K562 (cell line): ENCODE data around the gene STX12. TPM values are rescaled to one million over a fixed set of nuclear protein-coding genes. Genes with fewer than 3 reads are reported as not detected.
A peak's percentile ranks its signal among the peaks of the same experiment; 100 is the strongest.

ENCODE experiments used
- ATAC-seq: fragments of 200-7000 bp; cut with Tn5 transposase; 3 replicates; pipeline ENCODE4 v1.9.1; 2020; ENCODE audit warnings: moderate library complexity
- BruUV-seq: library from RNA; stranded (reverse); fragments of 400-500 nt; replicated peaks from 2 replicates; lab custom pipeline; 2021; lab: Mats Ljungman, UMichigan
- CTCF ChIA-PET: fragments of 300-600 bp; formaldehyde crosslinking; extraction: SDS; loops from one replicate; lab custom pipeline; 2021; ENCODE audit warnings: low intra/inter-chr PET ratio; lab: Yijun Ruan, JAX
- POLR2A ChIA-PET: fragments of 300-600, 350-650 bp; sonication (Branson Sonifier 250); formaldehyde crosslinking; extraction: SDS; loops from one replicate; lab custom pipeline; 2021; ENCODE audit warnings: antibody characterized with exemption, inconsistent platforms; lab: Yijun Ruan, JAX
- DNase-seq, 4 experiments: peaks; one replicate each; pipeline versions ENCODE4 v3.0.0 to v3.0.0-alpha.2; 2011 to 2018; ENCODE audit warnings: low spot score in 3 of 4, mixed read lengths in 3 of 4; ENCODE audit errors: extremely low read depth in 1 of 4
- FAIRE-seq: peaks from 2 replicates; lab custom pipeline; 2011; peaks lifted over from hg19 to GRCh38; lab: Jason Lieb, UNC
- H2AFZ ChIP-seq: 2 replicates; pipeline ENCODE4 v1.6.0; 2011; ENCODE audit warnings: low read depth, low read length, control low read depth, inconsistent platforms
- H3K27ac ChIP-seq: fragments of 200-600 bp; 3 replicates; pipeline ENCODE4 v1.8.0; 2011; ENCODE audit warnings: low read depth, mild to moderate bottlenecking, control low read depth, inconsistent platforms, low read length, moderate library complexity, mixed read lengths; ENCODE audit errors: extremely low read depth
- H3K27me3 ChIP-seq, 2 experiments: fragments of 300-600 bp in 1 of 2; 2 replicates in 1 of 2; 3 replicates in 1 of 2; pipeline versions ENCODE4 v1.6.0 to v1.8.0; 2011; ENCODE audit warnings: inconsistent platforms in 2 of 2, low read length in 2 of 2, mild to moderate bottlenecking in 1 of 2, mixed read lengths in 1 of 2, moderate library complexity in 1 of 2; ENCODE audit not compliant: control insufficient read depth in 2 of 2, insufficient read depth in 2 of 2
- H3K36me3 ChIP-seq: fragments of 300-600 bp; 3 replicates; pipeline ENCODE4 v1.8.0; 2011; ENCODE audit warnings: mild to moderate bottlenecking, low read length, inconsistent platforms; ENCODE audit not compliant: control insufficient read depth, insufficient read depth
- H3K4me1 ChIP-seq, 2 experiments: fragments of 200-600 bp in 1 of 2; replicated peaks in 1 of 2; 2 replicates in 1 of 2; 3 replicates in 1 of 2; pipeline versions ENCODE4 v1.5.1 to v1.8.0; 2011; ENCODE audit warnings: inconsistent platforms in 2 of 2, low read length in 2 of 2, mild to moderate bottlenecking in 1 of 2, mixed read lengths in 1 of 2, moderate library complexity in 1 of 2; ENCODE audit not compliant: control insufficient read depth in 2 of 2, insufficient read depth in 2 of 2
- H3K4me2 ChIP-seq: 2 replicates; pipeline ENCODE4 v1.6.1; 2011; ENCODE audit warnings: low read length, control low read depth, inconsistent platforms, mixed read lengths; ENCODE audit not compliant: insufficient read depth
- H3K4me3 ChIP-seq: fragments of 200-600 bp; sonication (generic), shearing (Covaris generic); 2 replicates; pipeline ENCODE4 v1.5.1; 2016; ENCODE audit warnings: control low read depth, inconsistent platforms
- H3K79me2 ChIP-seq: fragments of 200-600 bp; 3 replicates; pipeline ENCODE4 v1.8.0; 2011; ENCODE audit warnings: low read length, inconsistent platforms; ENCODE audit not compliant: control insufficient read depth, insufficient read depth
- H3K9ac ChIP-seq, 2 experiments: 2 replicates each; pipeline versions ENCODE4 v1.6.0 to v1.6.1; 2011; ENCODE audit warnings: low read depth in 2 of 2, low read length in 2 of 2, control low read depth in 1 of 2, inconsistent platforms in 1 of 2, mild to moderate bottlenecking in 1 of 2, mixed read lengths in 1 of 2; ENCODE audit not compliant: insufficient read depth in 1 of 2
- H3K9me1 ChIP-seq: one replicate; pipeline ENCODE4 v1.6.0; 2011; ENCODE audit warnings: inconsistent platforms, mild to moderate bottlenecking, low read length, moderate library complexity; ENCODE audit not compliant: control insufficient read depth, insufficient read depth
- H3K9me3 ChIP-seq: replicated peaks from 2 replicates; pipeline ENCODE4 v1.5.1; 2011; ENCODE audit warnings: low read depth, low read length, inconsistent platforms; ENCODE audit not compliant: control insufficient read depth, insufficient read depth
- H4K20me1 ChIP-seq: replicated peaks from 2 replicates; pipeline ENCODE4 v1.6.1; 2011; ENCODE audit warnings: low read length, inconsistent platforms, mixed read lengths; ENCODE audit not compliant: control insufficient read depth, insufficient read depth
- CCNT2 ChIP-seq: IDR thresholded peaks from 2 replicates; pipeline ENCODE4 v1.6.1; 2011; ENCODE audit warnings: borderline replicate concordance, low read depth, mild to moderate bottlenecking, moderate library complexity, mixed read lengths, low read length; ENCODE audit not compliant: insufficient read length; ENCODE audit errors: extremely low read depth
- EGR1 ChIP-seq: fragments of 450-650 bp; conservative IDR thresholded peaks from 2 replicates; pipeline ENCODE4 v1.6.1; 2017; ENCODE audit warnings: mild to moderate bottlenecking
- MAFG ChIP-seq: fragments of 450-650 bp; conservative IDR thresholded peaks from 2 replicates; pipeline ENCODE4 v1.6.1; 2016; ENCODE audit warnings: missing genetic modification characterization, missing compliant biosample characterization
- NRF1 ChIP-seq, 2 experiments: fragments of 450-650 bp; IDR thresholded peaks in 1 of 2; conservative IDR thresholded peaks in 1 of 2; 2 replicates each; pipeline ENCODE4 v1.6.1; 2014; ENCODE audit warnings: mild to moderate bottlenecking in 2 of 2
- SP1 ChIP-seq: sonication (generic); formaldehyde crosslinking; IDR thresholded peaks from 2 replicates; pipeline ENCODE4 v1.8.1; 2022; ENCODE audit warnings: mild to moderate bottlenecking, missing genetic modification reagents
- ZNF174 ChIP-seq: fragments of 250-450 bp; sonication (Bioruptor Pico); IDR thresholded peaks from 2 replicates; pipeline ENCODE4 v1.4.0; 2020; ENCODE audit warnings: mild to moderate bottlenecking
- WGBS: fragments of 100-300 bp; shearing (Covaris generic); methylation state at CpG from one replicate; pipeline ENCODE4 v1.1.6; 2016; ENCODE audit warnings: low coverage, mixed read lengths; ENCODE audit not compliant: insufficient coverage; ENCODE audit errors: missing lambda C conversion rate; 5-methylcytosine and 5-hydroxymethylcytosine counted together
- in situ Hi-C: fragments of 300-500 bp; cut with MboI; formaldehyde crosslinking; loops from 4 replicates; pipeline ENCODE4 v1.15.0; 2018; ENCODE audit warnings: inconsistent platforms, mixed read lengths
- intact Hi-C: fragments of 100-400 bp; cut with micrococcal nuclease; formaldehyde crosslinking; loops from 2 replicates; pipeline ENCODE4 v1.14.2; 2022
- polyA plus RNA-seq, 8 experiments: library from polyadenylated mRNA; depleted of rRNA in 4 of 8; stranded (reverse) in 5 of 8; unstranded in 3 of 8; fragments of >200 nt; fragmentation: Nextera tagmentation in 2 of 8; fragmentation: Illumina TruSeq in 1 of 8; extraction: Ambion mirVana in 2 of 8; extraction: Trizol in 1 of 8; gene quantifications; 2 replicates each; pipeline versions ENCODE4 v1.2.1 to v1.2.3, GENCODE V29; 2011 to 2014; ENCODE audit warnings: inconsistent platforms in 1 of 8, missing spikeins in 1 of 8
- total RNA-seq, 7 experiments: library from RNA; depleted of rRNA in 6 of 7; stranded (reverse); fragments of >200 nt in 6 of 7; fragmentation: Illumina TruSeq in 2 of 7; extraction: Trizol in 2 of 7; gene quantifications; 2 replicates each; pipeline versions ENCODE4 v1.2.1 to v1.2.3, GENCODE V29; 2011 to 2021; ENCODE audit warnings: low replicate concordance in 1 of 7
- TF ChIP-seq, protein P1 (sequence below), 2 experiments: fragments of 450-650 bp in 1 of 2; sonication (generic) in 1 of 2; formaldehyde crosslinking in 1 of 2; IDR thresholded peaks in 1 of 2; conservative IDR thresholded peaks in 1 of 2; 2 replicates each; pipeline versions ENCODE4 v1.6.1 to v1.8.1; 2016 to 2023; ENCODE audit warnings: mild to moderate bottlenecking in 2 of 2, moderate library complexity in 2 of 2, inconsistent platforms in 1 of 2, missing genetic modification reagents in 1 of 2
- TF ChIP-seq, protein P2 (sequence below), 2 experiments: IDR thresholded peaks; 2 replicates each; pipeline ENCODE4 v1.6.1; 2012; ENCODE audit warnings: improper control_type of control experiment in 2 of 2, low read depth in 2 of 2, low read length in 2 of 2, borderline replicate concordance in 1 of 2

STX12 gene
- total and polyA plus RNA-seq, 9 of the 15 experiments (the other 6 are each of a cell fraction or from before 2014, with no cell fraction given): 16.9 to 31.3 (median 25.7) TPM

DNA sequence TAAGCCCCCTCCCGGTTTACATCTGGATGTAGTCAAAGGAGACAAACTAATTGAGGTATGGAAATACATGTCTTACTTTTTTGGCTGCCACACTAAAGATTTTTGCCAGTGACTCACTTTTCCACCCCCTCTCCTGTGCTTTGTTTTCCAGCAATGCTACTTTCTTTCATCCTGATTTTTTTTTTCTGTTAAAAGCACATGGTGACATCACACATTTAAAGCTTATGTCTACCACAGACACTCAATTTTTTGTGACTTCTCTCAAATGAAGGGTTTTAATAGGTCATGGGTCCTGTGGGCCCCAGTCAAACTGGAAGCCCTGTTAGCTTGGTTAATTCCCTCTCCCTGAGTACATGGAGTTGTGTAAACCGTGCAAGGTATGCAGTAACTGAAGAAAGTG lies 59.7 kb downstream of the STX12 start:
- BruUV-seq: no TSS peak
- H3K27me3 ChIP-seq: no peaks in the 10 kb centered on the region
- TF ChIP-seq, protein P1, sequence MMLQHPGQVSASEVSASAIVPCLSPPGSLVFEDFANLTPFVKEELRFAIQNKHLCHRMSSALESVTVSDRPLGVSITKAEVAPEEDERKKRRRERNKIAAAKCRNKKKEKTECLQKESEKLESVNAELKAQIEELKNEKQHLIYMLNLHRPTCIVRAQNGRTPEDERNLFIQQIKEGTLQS (IDR thresholded peaks at IDR 0.05): peak; percentile 34; the same call in 1 of the 2 replicates
- TF ChIP-seq, protein P1 (CRISPR knock-in tag; conservative IDR thresholded peaks at IDR 0.05): no peak
- peak; percentile 54 for TF ChIP-seq EGR1
- TF ChIP-seq NRF1 (conservative IDR thresholded peaks at IDR 0.05 in 1 of 2, IDR thresholded peaks at IDR 0.05 in 1 of 2): no peak
- peaks cover 67% of the 10 kb centered on the region for H3K79me2 ChIP-seq
- POLR2A ChIA-PET: interaction anchor here (0.6 to 3.5 kb wide), 8 partner anchors 8 to 146 kb away, joined by 3 to 28 read pairs (median 4); partner anchors contain the start of gene STX12
- H3K36me3 ChIP-seq: peaks cover 47% of the 10 kb centered on the region
- H3K4me1 ChIP-seq: peaks cover 7 to 14% of the 10 kb centered on the region in 2 experiments; a peak in 3 of 5 replicates
- H3K9me1 ChIP-seq: no peaks in the 10 kb centered on the region
- DNase-seq (no peak), FAIRE-seq (no peak), ATAC-seq (no peak)
- CTCF ChIA-PET: no interaction called here
- WGBS: 66% methylated on average over 2 of the region's 2 CpGs
- H4K20me1 ChIP-seq: no peaks in the 10 kb centered on the region
- H3K4me2 ChIP-seq: peak overlapping the region; percentile 95; the same call in 1 of the 2 replicates
- H2AFZ ChIP-seq: no peak overlapping the region
- no peak overlapping the region for H3K27ac ChIP-seq
- in situ Hi-C loops: no loop called here
- intact Hi-C loops: loop anchor here (5.0 kb wide), 2 partner anchors 60 to 165 kb away; partner anchors contain the start of gene STX12
- H3K9me3 ChIP-seq: no peaks in the 10 kb centered on the region
- H3K4me3 ChIP-seq: no peak overlapping the region
- no peak overlapping the region for H3K9ac ChIP-seq

DNA sequence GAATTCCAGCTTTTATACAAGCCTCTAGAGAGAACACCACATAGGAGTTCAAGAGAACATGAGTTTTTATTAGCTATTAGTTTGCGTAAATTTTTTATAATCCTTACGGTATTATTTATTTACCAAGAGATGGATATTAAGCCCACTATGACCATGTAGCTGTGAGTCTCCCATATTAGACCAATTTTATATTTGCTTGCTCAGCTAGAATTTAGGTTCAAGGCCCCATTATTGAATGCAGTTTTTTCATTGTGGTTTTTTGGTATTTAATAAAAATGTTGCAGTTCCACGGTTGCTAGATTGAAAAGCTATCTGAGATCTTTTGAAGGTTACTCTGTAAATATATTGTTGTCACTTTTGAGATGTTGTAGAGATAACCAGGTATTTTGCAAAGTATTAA lies 60.5 kb downstream of the STX12 start:
- no peaks in the 10 kb centered on the region for H3K9me1 ChIP-seq
- FAIRE-seq (no peak), ATAC-seq (no peak), DNase-seq (no peak)
- peaks cover 50% of the 10 kb centered on the region for H3K36me3 ChIP-seq
- peaks cover 7 to 14% of the 10 kb centered on the region in 2 experiments; a peak in 3 of 5 replicates for H3K4me1 ChIP-seq
- H3K27me3 ChIP-seq: no peaks in the 10 kb centered on the region
- H3K4me2 ChIP-seq: no peak overlapping the region
- H3K9me3 ChIP-seq: no peaks in the 10 kb centered on the region
- BruUV-seq: no TSS peak
- no peak overlapping the region for H3K9ac ChIP-seq
- H3K79me2 ChIP-seq: peaks cover 67% of the 10 kb centered on the region
- intact Hi-C loops (loop anchor here (5.0 kb wide), 2 partner anchors 61 to 166 kb away; partner anchors contain the start of gene STX12), in situ Hi-C loops (no loop called here)
- no peak overlapping the region for H3K27ac ChIP-seq
- ChIA-PET POLR2A (interaction anchor here (0.6 to 2.4 kb wide), 5 partner anchors 10 to 147 kb away, joined by 3 to 12 read pairs (median 4); no protein-coding TSS in a partner anchor), CTCF (no interaction called here)
- no peaks in the 10 kb centered on the region for H4K20me1 ChIP-seq
- H2AFZ ChIP-seq: no peak overlapping the region
- WGBS: 90% methylated on average over 3 of the region's 3 CpGs
- H3K4me3 ChIP-seq: no peak overlapping the region
- TF ChIP-seq ZNF174 (CRISPR knock-in tag) (no peak), CCNT2 (no peak), SP1 (CRISPR knock-in tag) (no peak), MAFG (tag) (peak; percentile 36; the same call in 1 of the 2 replicates)
- TF ChIP-seq, protein P2, sequence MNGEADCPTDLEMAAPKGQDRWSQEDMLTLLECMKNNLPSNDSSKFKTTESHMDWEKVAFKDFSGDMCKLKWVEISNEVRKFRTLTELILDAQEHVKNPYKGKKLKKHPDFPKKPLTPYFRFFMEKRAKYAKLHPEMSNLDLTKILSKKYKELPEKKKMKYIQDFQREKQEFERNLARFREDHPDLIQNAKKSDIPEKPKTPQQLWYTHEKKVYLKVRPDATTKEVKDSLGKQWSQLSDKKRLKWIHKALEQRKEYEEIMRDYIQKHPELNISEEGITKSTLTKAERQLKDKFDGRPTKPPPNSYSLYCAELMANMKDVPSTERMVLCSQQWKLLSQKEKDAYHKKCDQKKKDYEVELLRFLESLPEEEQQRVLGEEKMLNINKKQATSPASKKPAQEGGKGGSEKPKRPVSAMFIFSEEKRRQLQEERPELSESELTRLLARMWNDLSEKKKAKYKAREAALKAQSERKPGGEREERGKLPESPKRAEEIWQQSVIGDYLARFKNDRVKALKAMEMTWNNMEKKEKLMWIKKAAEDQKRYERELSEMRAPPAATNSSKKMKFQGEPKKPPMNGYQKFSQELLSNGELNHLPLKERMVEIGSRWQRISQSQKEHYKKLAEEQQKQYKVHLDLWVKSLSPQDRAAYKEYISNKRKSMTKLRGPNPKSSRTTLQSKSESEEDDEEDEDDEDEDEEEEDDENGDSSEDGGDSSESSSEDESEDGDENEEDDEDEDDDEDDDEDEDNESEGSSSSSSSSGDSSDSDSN (IDR thresholded peaks at IDR 0.05; ENCODE audit: borderline replicate concordance in 1 of 2, low read depth in 2 of 2, low read length in 2 of 2): no peak
